ENCODE results near the gene CELF4. TPM values are rescaled to one million over a fixed set of nuclear protein-coding genes. Genes with fewer than 3 reads are reported as not detected.

The CELF4 gene
- total and polyA plus RNA-seq, 2 experiments from 2014 or later: 0.24 TPM; not detected in 1

- no peak overlapping the region for H3K4me2 ChIP-seq (ENCODE audit: unreplicated experiment)
- H3K4me1 ChIP-seq (ENCODE audit: insufficient read depth): no peaks in the 10 kb centered on the region
- H3K9me3 ChIP-seq (ENCODE audit: low read depth): no peaks in the 10 kb centered on the region
- no peak overlapping the region for H3K27ac ChIP-seq
- no peak overlapping the region for H3K9ac ChIP-seq
- no peaks in the 10 kb centered on the region for H3K9me2 ChIP-seq (ENCODE audit: insufficient read depth)
- no peaks in the 10 kb centered on the region for H3K79me2 ChIP-seq (ENCODE audit: insufficient read depth)
- in situ Hi-C loops (cut with MboI): no loop called here
- peaks cover 38% of the 10 kb centered on the region for H3K27me3 ChIP-seq (replicated peaks; ENCODE audit: insufficient read depth)
- H2AFZ ChIP-seq: no peak overlapping the region
- DNase-seq: no peak
- no peaks in the 10 kb centered on the region for H4K20me1 ChIP-seq (ENCODE audit: insufficient read depth)
- 15 to 17% methylated on average over 65 to 81 of the region's 82 CpGs for WGBS, 2 experiments (ENCODE audit: low coverage in 1 of 2, low lambda C conversion rate in 2 of 2, missing lambda C conversion rate in 2 of 2)
- H3K36me3 ChIP-seq (ENCODE audit: low read depth): no peaks in the 10 kb centered on the region
- no peak overlapping the region for H3K4me3 ChIP-seq
- no peaks in the 10 kb centered on the region for H3F3A ChIP-seq (ENCODE audit: insufficient read depth)
- TF ChIP-seq EZH2phosphoT487 (IDR thresholded peaks at IDR 0.05; ENCODE audit: insufficient read depth, low read depth) (no peak), EZH2 (IDR thresholded peaks at IDR 0.05; ENCODE audit: insufficient read depth, poor library complexity, severe bottlenecking) (no peak)
Measured at GRCh38 chr18:37274309-37275236, 291.0 kb downstream of the CELF4 start.

- 62 to 67% methylated on average over 16 of the region's 16 CpGs for WGBS, 2 experiments (ENCODE audit: low coverage in 1 of 2, low lambda C conversion rate in 2 of 2, missing lambda C conversion rate in 2 of 2)
- Histone ChIP-seq H3K27me3 (replicated peaks; ENCODE audit: insufficient read depth) (peaks cover 36% of the 10 kb centered on the region), H3K79me2 (ENCODE audit: insufficient read depth) (no peaks in the 10 kb centered on the region), H3K4me3 (no peak overlapping the region), H2AFZ (no peak overlapping the region), H3K9me2 (ENCODE audit: insufficient read depth) (no peaks in the 10 kb centered on the region), H3F3A (ENCODE audit: insufficient read depth) (no peaks in the 10 kb centered on the region), H3K36me3 (ENCODE audit: low read depth) (no peaks in the 10 kb centered on the region), H4K20me1 (ENCODE audit: insufficient read depth) (no peaks in the 10 kb centered on the region), H3K4me2 (ENCODE audit: unreplicated experiment) (no peak overlapping the region), H3K9ac (no peak overlapping the region), H3K27ac (no peak overlapping the region), H3K4me1 (ENCODE audit: insufficient read depth) (no peaks in the 10 kb centered on the region), H3K9me3 (ENCODE audit: low read depth) (no peaks in the 10 kb centered on the region)
- no peak for DNase-seq
- TF ChIP-seq EZH2 (IDR thresholded peaks at IDR 0.05; ENCODE audit: insufficient read depth, poor library complexity, severe bottlenecking): no peak
- TF ChIP-seq EZH2phosphoT487 (IDR thresholded peaks at IDR 0.05; ENCODE audit: insufficient read depth, low read depth): no peak
- in situ Hi-C loops (cut with MboI): no loop called here
Measured at GRCh38 chr18:37272841-37273240, 292.8 kb downstream of the CELF4 start.

- no peaks in the 10 kb centered on the region for H3K79me2 ChIP-seq (ENCODE audit: insufficient read depth)
- no peak overlapping the region for H3K9ac ChIP-seq
- H4K20me1 ChIP-seq (ENCODE audit: insufficient read depth): no peaks in the 10 kb centered on the region
- H3K27ac ChIP-seq: no peak overlapping the region
- no peaks in the 10 kb centered on the region for H3F3A ChIP-seq (ENCODE audit: insufficient read depth)
- peaks cover 29% of the 10 kb centered on the region for H3K27me3 ChIP-seq (replicated peaks; ENCODE audit: insufficient read depth)
- TF ChIP-seq EZH2phosphoT487 (IDR thresholded peaks at IDR 0.05; ENCODE audit: insufficient read depth, low read depth): no peak
- no peaks in the 10 kb centered on the region for H3K36me3 ChIP-seq (ENCODE audit: low read depth)
- no peak overlapping the region for H3K4me3 ChIP-seq
- H3K4me2 ChIP-seq (ENCODE audit: unreplicated experiment): no peak overlapping the region
- in situ Hi-C loops (cut with MboI): no loop called here
- H3K4me1 ChIP-seq (ENCODE audit: insufficient read depth): no peaks in the 10 kb centered on the region
- no peak overlapping the region for H2AFZ ChIP-seq
- DNase-seq: no peak
- 0 to 2% methylated on average over 2 of the region's 2 CpGs for WGBS, 2 experiments (ENCODE audit: low coverage in 1 of 2, low lambda C conversion rate in 2 of 2, missing lambda C conversion rate in 2 of 2)
- no peaks in the 10 kb centered on the region for H3K9me2 ChIP-seq (ENCODE audit: insufficient read depth)
- no peaks in the 10 kb centered on the region for H3K9me3 ChIP-seq (ENCODE audit: low read depth)
Measured at GRCh38 chr18:37272226-37272625, 293.4 kb downstream of the CELF4 start.

DNA sequence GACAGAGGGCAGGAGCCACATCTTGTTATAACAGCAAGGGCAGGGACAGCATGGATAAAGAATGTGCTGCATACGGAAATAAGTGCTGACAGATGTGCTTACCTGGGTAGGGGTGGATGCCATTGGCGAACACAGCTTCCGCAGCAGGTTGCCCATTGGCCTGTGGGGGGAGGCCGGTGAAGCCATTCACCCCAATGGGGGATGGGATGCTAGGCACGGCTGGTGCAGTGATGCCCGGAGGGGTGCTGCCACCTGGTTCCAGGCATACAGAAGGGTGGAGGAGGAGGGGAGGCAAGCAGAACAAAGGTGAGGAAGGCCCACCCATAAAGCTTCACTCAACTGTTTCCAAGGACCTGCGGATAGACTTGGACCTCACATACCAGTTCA is 294.9 kb downstream of the CELF4 start:
- WGBS, 2 experiments (ENCODE audit: low coverage in 1 of 2, low lambda C conversion rate in 2 of 2, missing lambda C conversion rate in 2 of 2): 47 to 49% methylated on average over 7 of the region's 7 CpGs
- no peaks in the 10 kb centered on the region for H4K20me1 ChIP-seq (ENCODE audit: insufficient read depth)
- peaks cover 16% of the 10 kb centered on the region for H3K27me3 ChIP-seq (replicated peaks; ENCODE audit: insufficient read depth)
- DNase-seq: no peak
- no peak overlapping the region for H3K27ac ChIP-seq
- H3K9ac ChIP-seq: no peak overlapping the region
- no peaks in the 10 kb centered on the region for H3K9me3 ChIP-seq (ENCODE audit: low read depth)
- in situ Hi-C loops (cut with MboI): no loop called here
- TF ChIP-seq EZH2 (IDR thresholded peaks at IDR 0.05; ENCODE audit: insufficient read depth, poor library complexity, severe bottlenecking) (no peak), EZH2phosphoT487 (IDR thresholded peaks at IDR 0.05; ENCODE audit: insufficient read depth, low read depth) (no peak)
- H3K9me2 ChIP-seq (ENCODE audit: insufficient read depth): no peaks in the 10 kb centered on the region
- H3K36me3 ChIP-seq (ENCODE audit: low read depth): no peaks in the 10 kb centered on the region
- H2AFZ ChIP-seq: no peak overlapping the region
- no peak overlapping the region for H3K4me3 ChIP-seq
- H3K4me2 ChIP-seq (ENCODE audit: unreplicated experiment): no peak overlapping the region
- no peaks in the 10 kb centered on the region for H3F3A ChIP-seq (ENCODE audit: insufficient read depth)
- H3K79me2 ChIP-seq (ENCODE audit: insufficient read depth): no peaks in the 10 kb centered on the region
- H3K4me1 ChIP-seq (ENCODE audit: insufficient read depth): no peaks in the 10 kb centered on the region

Measured in GM23248 (cell line).